Endothelial cell of umbilical vein (primary cell): Measurements from ENCODE around the gene ACAD8. TPM values are rescaled to one million over a fixed set of nuclear protein-coding genes. Genes with fewer than 3 reads are reported as not detected.

Source experiments
- BruUV-seq: library from RNA; stranded (reverse); fragments of 400-500 nt; replicated peaks from 2 replicates; lab custom pipeline; 2021; lab: Mats Ljungman, UMichigan
- CTCF ChIA-PET: fragments of 300-600, 350-600 bp; sonication (Branson Sonifier 250); formaldehyde crosslinking; loops from one replicate; lab custom pipeline; 2021; ENCODE audit warnings: antibody characterized with exemption, inconsistent platforms; lab: Charles Lee
- POLR2A ChIA-PET: fragments of 300-600, 350-600 bp; sonication (Branson Sonifier 250); formaldehyde crosslinking; loops from one replicate; lab custom pipeline; 2021; ENCODE audit warnings: antibody characterized with exemption, inconsistent platforms; lab: Charles Lee
- DNase-seq: peaks from one replicate; pipeline ENCODE4 v3.0.0-alpha.2; 2011; ENCODE audit warnings: low read depth, low spot score
- FAIRE-seq: peaks from 2 replicates; lab custom pipeline; 2011; peaks lifted over from hg19 to GRCh38; lab: Jason Lieb, UNC
- H2AFZ ChIP-seq: 2 replicates; pipeline ENCODE4 v1.6.0; 2012; ENCODE audit warnings: low read depth, low read length, control low read depth, inconsistent platforms
- H3K27ac ChIP-seq: 2 replicates; pipeline ENCODE4 v1.5.1; 2011; ENCODE audit warnings: low read depth, mild to moderate bottlenecking, control low read depth, low read length, moderate library complexity; ENCODE audit not compliant: insufficient read depth
- H3K27me3 ChIP-seq, 2 experiments: 2 replicates each; pipeline versions ENCODE4 v1.6.0 to v1.6.1; 2011; ENCODE audit warnings: low read length in 2 of 2, mixed read lengths in 1 of 2; ENCODE audit not compliant: control insufficient read depth in 2 of 2, insufficient read depth in 2 of 2
- H3K36me3 ChIP-seq, 2 experiments: 2 replicates in 1 of 2; 3 replicates in 1 of 2; pipeline ENCODE4 v1.5.1; 2011; ENCODE audit warnings: low read length in 2 of 2, mild to moderate bottlenecking in 1 of 2, moderate library complexity in 1 of 2; ENCODE audit not compliant: control insufficient read depth in 2 of 2, insufficient read depth in 2 of 2; ENCODE audit errors: extremely low read depth in 1 of 2
- H3K4me1 ChIP-seq: 3 replicates; pipeline ENCODE4 v1.5.1; 2011; ENCODE audit warnings: mild to moderate bottlenecking, low read length; ENCODE audit not compliant: control insufficient read depth, insufficient read depth; ENCODE audit errors: extremely low read depth
- H3K4me2 ChIP-seq: 2 replicates; pipeline ENCODE4 v1.6.1; 2011; ENCODE audit warnings: low read length, control low read depth, mixed read lengths; ENCODE audit not compliant: insufficient read depth
- H3K4me3 ChIP-seq, 3 experiments: fragments of 200-600 bp in 1 of 3; sonication (generic), shearing (Covaris generic) in 1 of 3; replicated peaks in 1 of 3; 2 replicates each; pipeline ENCODE4 v1.5.1; 2011 to 2016; ENCODE audit warnings: control low read depth in 3 of 3, low read length in 3 of 3, mild to moderate bottlenecking in 2 of 3, inconsistent platforms in 1 of 3, low read depth in 1 of 3, moderate library complexity in 1 of 3; ENCODE audit not compliant: insufficient read depth in 1 of 3
- H3K79me2 ChIP-seq: 2 replicates; pipeline ENCODE4 v1.6.0; 2012; ENCODE audit warnings: low read length, inconsistent platforms; ENCODE audit not compliant: control insufficient read depth, insufficient read depth
- H3K9ac ChIP-seq: replicated peaks from 2 replicates; pipeline ENCODE3; 2011; ENCODE audit warnings: low read length, control low read depth; ENCODE audit not compliant: insufficient read depth; ENCODE audit errors: extremely low read depth
- H3K9me1 ChIP-seq: replicated peaks from 3 replicates; pipeline ENCODE4 v1.6.0; 2011; ENCODE audit warnings: mild to moderate bottlenecking, low read length; ENCODE audit not compliant: control insufficient read depth, insufficient read depth; ENCODE audit errors: extremely low read depth
- H3K9me3 ChIP-seq: replicated peaks from 2 replicates; pipeline ENCODE4 v1.5.1; 2012; ENCODE audit warnings: low read length, inconsistent platforms; ENCODE audit not compliant: control insufficient read depth, insufficient read depth
- H4K20me1 ChIP-seq: replicated peaks from 2 replicates; pipeline ENCODE3; 2011; ENCODE audit warnings: mild to moderate bottlenecking, low read length; ENCODE audit not compliant: control insufficient read depth, insufficient read depth; ENCODE audit errors: extremely low read depth
- CTCF ChIP-seq, 2 donors: IDR thresholded peaks; 1 replicate in 1 of 2; 2 replicates in 1 of 2; pipeline ENCODE4 v1.5.1; 2011; ENCODE audit warnings: low read length in 2 of 2, mild to moderate bottlenecking in 2 of 2, moderate library complexity in 2 of 2, control low read depth in 1 of 2, inconsistent platforms in 1 of 2, low read depth in 1 of 2; ENCODE audit not compliant: insufficient read depth in 1 of 2; ENCODE audit errors: extremely low read depth in 1 of 2
- EZH2 ChIP-seq: IDR thresholded peaks from 2 replicates; pipeline ENCODE4 v1.6.1; 2012; ENCODE audit warnings: borderline replicate concordance, low read depth, mild to moderate bottlenecking, moderate library complexity, low read length, inconsistent platforms; ENCODE audit not compliant: severe bottlenecking
- FOS ChIP-seq: IDR thresholded peaks from 2 replicates; pipeline ENCODE4 v1.6.1; 2011; ENCODE audit warnings: mild to moderate bottlenecking, low read length, moderate library complexity, borderline replicate concordance; ENCODE audit not compliant: insufficient read depth
- GATA2 ChIP-seq: IDR thresholded peaks from 2 replicates; pipeline ENCODE4 v1.7.0; 2011; ENCODE audit warnings: low read depth, mild to moderate bottlenecking, moderate library complexity, mixed read lengths, low read length; ENCODE audit not compliant: insufficient read length, insufficient read depth
- JUN ChIP-seq: IDR thresholded peaks from 2 replicates; pipeline ENCODE4 v1.6.1; 2011; ENCODE audit warnings: borderline replicate concordance, low read depth; ENCODE audit not compliant: insufficient read length, insufficient read depth
- MAX ChIP-seq: IDR thresholded peaks from 2 replicates; pipeline ENCODE4 v1.6.1; 2011; ENCODE audit not compliant: insufficient read depth, insufficient read length
- MYC ChIP-seq: IDR thresholded peaks from one replicate; pipeline ENCODE4 v1.6.1; 2011; ENCODE audit warnings: mild to moderate bottlenecking, low read depth, low read length
- POLR2A ChIP-seq: IDR thresholded peaks from 2 replicates; pipeline ENCODE4 v1.6.1; 2012; ENCODE audit warnings: low read depth, mild to moderate bottlenecking, control low read depth, low read length
- POLR2AphosphoS5 ChIP-seq: IDR thresholded peaks from 2 replicates; pipeline ENCODE4 v1.6.1; 2012; ENCODE audit warnings: low read depth, mild to moderate bottlenecking, control low read depth, low read length, moderate library complexity; ENCODE audit not compliant: insufficient read depth
- dilution Hi-C: fragments of 300-500 bp; cut with MboI; formaldehyde crosslinking; loops from one replicate; pipeline ENCODE4 v1.15.0; 2019; ENCODE audit warnings: low sequenced_read_pairs; ENCODE audit not compliant: extremely low pct_ligation_motif_present
- intact Hi-C: fragments of 100-400 bp; cut with micrococcal nuclease; formaldehyde crosslinking; loops from one replicate; pipeline ENCODE4 v1.10.0; 2022
- polyA plus RNA-seq, 4 experiments: library from polyadenylated mRNA; depleted of rRNA in 3 of 4; stranded (reverse) in 3 of 4; unstranded in 1 of 4; fragments of >200 nt; gene quantifications; 2 replicates each; pipeline versions ENCODE4 v1.2.1 to v1.2.3, GENCODE V29; 2011 to 2012; ENCODE audit warnings: missing spikeins in 1 of 4
- total RNA-seq: library from RNA; stranded (reverse); gene quantifications from 2 replicates; pipeline ENCODE4 v1.2.3, GENCODE V29; 2021

Gene ACAD8
- total and polyA plus RNA-seq, 2 donors (not counting 3 experiments of a cell fraction or from before 2014, with no cell fraction given) = 22.9 to 29.0 TPM

GRCh38 chr11:134250675-134251074 is 2.7 kb upstream of the ACAD8 start:
- TF ChIP-seq JUN (no peak), FOS (no peak), POLR2AphosphoS5 (no peak), MAX (no peak), CTCF (IDR thresholded peaks at IDR 0.05; ENCODE audit: extremely low read depth in 1 of 2, insufficient read depth in 1 of 2, low read depth in 1 of 2, low read length in 2 of 2) (no peak), GATA2 (no peak), MYC (no peak), POLR2A (no peak), EZH2 (no peak)
- FAIRE-seq (no peak), DNase-seq (no peak)
- no peaks in the 10 kb centered on the region for H3K27me3 ChIP-seq
- H2AFZ ChIP-seq = no peak overlapping the region
- H3K36me3 ChIP-seq = peaks cover 3 to 30% of the 10 kb centered on the region in 2 experiments
- H3K9me3 ChIP-seq = no peaks in the 10 kb centered on the region
- ChIA-PET CTCF (interaction anchor here (1.4 kb wide), 1 partner anchor 11 kb away, joined by 5 read pairs; no protein-coding TSS in a partner anchor), POLR2A (no interaction called here)
- dilution Hi-C loops (no loop called here), intact Hi-C loops (loop anchor here (5.0 kb wide), 2 partner anchors 82 to 213 kb away; partner anchors contain the start of gene GLB1L2)
- peaks cover 6% of the 10 kb centered on the region for H3K79me2 ChIP-seq
- BruUV-seq = no TSS peak
- H3K4me1 ChIP-seq = peaks cover 11% of the 10 kb centered on the region
- H3K4me2 ChIP-seq = no peak overlapping the region
- no peak overlapping the region for H3K9ac ChIP-seq
- H4K20me1 ChIP-seq = no peaks in the 10 kb centered on the region
- H3K9me1 ChIP-seq = no peaks in the 10 kb centered on the region
- no peak overlapping the region for H3K4me3 ChIP-seq
- H3K27ac ChIP-seq = no peak overlapping the region
